GM12873 (cell line): ENCODE results near the gene SLC2A9.

Experiments
- CTCF ChIP-seq: IDR thresholded peaks from 2 replicates; pipeline ENCODE4 v1.5.1; 2012; ENCODE audit warnings: low read depth, mild to moderate bottlenecking, moderate library complexity, low read length, control low read depth; ENCODE audit not compliant: insufficient read depth; ENCODE audit errors: missing control alignments

Gene SLC2A9

GRCh38 chr4:9988933-9989332 lies 32.4 kb downstream of the SLC2A9 start:
- no peak for TF ChIP-seq CTCF

GRCh38 chr4:9988363-9988749 lies 32.9 kb downstream of the SLC2A9 start:
- no peak for TF ChIP-seq CTCF

- no peak for TF ChIP-seq CTCF
Observed at GRCh38 chr4:9987749-9988362, 33.4 kb downstream of the SLC2A9 start.

GRCh38 chr4:9984621-9985020 lies 36.7 kb downstream of the SLC2A9 start:
- no peak for TF ChIP-seq CTCF

- no peak for TF ChIP-seq CTCF
Observed at GRCh38 chr4:9983211-9983610, 38.1 kb downstream of the SLC2A9 start.

GRCh38 chr4:9980898-9981297 lies 40.4 kb downstream of the SLC2A9 start:
- TF ChIP-seq CTCF = no peak

- TF ChIP-seq CTCF = no peak
Observed at GRCh38 chr4:9979101-9979701, 42.1 kb downstream of the SLC2A9 start.
